Stimulated activated CD4-positive, alpha-beta T cell treated with anti-CD3 and anti-CD28 coated beads, Interleukin-1b, Interleukin-23, amount 100 ng/mL, for 4 hours (primary cell): ENCODE data around the gene SYNE3.
"Not testable (repeated sequence)": the region's sequence is repeated elsewhere in the genome, so short reads cannot be mapped to it uniquely, and the experiment has no call there.

Experiments
- DNase-seq, 2 donors: peaks; one replicate each; pipeline ENCODE4 v3.0.0-alpha.2; 2020; ENCODE audit warnings: low read depth in 2 of 2

The SYNE3 gene

GRCh38 chr14:95524706-95525512, 8.5 kb upstream of the SYNE3 start:
- DNase-seq = no peak

GRCh38 chr14:95523815-95524448, 7.5 kb upstream of the SYNE3 start:
- no peak for DNase-seq

GRCh38 chr14:95523051-95523814, 6.8 kb upstream of the SYNE3 start:
- no peak for DNase-seq

- no peak for DNase-seq
These were observed 6.1 kb upstream of the SYNE3 start for GRCh38 chr14:95522556-95522955.

- DNase-seq = no peak
These were observed 5.7 kb upstream of the SYNE3 start for GRCh38 chr14:95522116-95522515.

- no peak for DNase-seq
These were observed 4.6 kb upstream of the SYNE3 start for GRCh38 chr14:95521001-95521400.

- no peak for DNase-seq
These were observed 3.9 kb upstream of the SYNE3 start for GRCh38 chr14:95520346-95520745.

GRCh38 chr14:95519699-95520098, 3.2 kb upstream of the SYNE3 start:
- peak; percentile 38 to 50 for DNase-seq

- DNase-seq = no peak
These were observed 1.7 kb upstream of the SYNE3 start for GRCh38 chr14:95518045-95518751.

- DNase-seq = peak; percentile 63 to 76
These were observed 576 bp downstream of the SYNE3 start for GRCh38 chr14:95515596-95516552.

- no peak for DNase-seq
These were observed 1.4 kb downstream of the SYNE3 start for GRCh38 chr14:95515080-95515489.

GRCh38 chr14:95514131-95515079, 2.0 kb downstream of the SYNE3 start:
- DNase-seq = no peak

- DNase-seq = no peak
These were observed 3.2 kb downstream of the SYNE3 start for GRCh38 chr14:95513291-95513690.

GRCh38 chr14:95511687-95512086, 4.8 kb downstream of the SYNE3 start:
- no peak for DNase-seq

GRCh38 chr14:95510804-95511203, 5.6 kb downstream of the SYNE3 start:
- DNase-seq = no peak

GRCh38 chr14:95510344-95510743, 6.1 kb downstream of the SYNE3 start:
- DNase-seq = not testable (repeated sequence)

- DNase-seq = no peak
These were observed 7.0 kb downstream of the SYNE3 start for GRCh38 chr14:95509495-95509894.

- DNase-seq = no peak
These were observed 8.1 kb downstream of the SYNE3 start for GRCh38 chr14:95508377-95508776.

- no peak for DNase-seq
These were observed 8.7 kb downstream of the SYNE3 start for GRCh38 chr14:95507701-95508103.

- no peak for DNase-seq
These were observed 9.3 kb downstream of the SYNE3 start for GRCh38 chr14:95507174-95507573.
